Ovary (tissue), 9 donors: ENCODE measurements around the gene TMPRSS7. TPM values are rescaled to one million over a fixed set of nuclear protein-coding genes. Genes with fewer than 3 reads are reported as not detected.

ENCODE experiments used
- DNase-seq, 5 donors: peaks; one replicate each; pipeline ENCODE4 v3.0.0-alpha.2; 2019 to 2020
- H3K27ac ChIP-seq, 2 donors: fragments of 200-600 bp; one replicate each; pipeline versions ENCODE4 v1.5.1 to v1.8.0; 2019 to 2022
- H3K27me3 ChIP-seq: fragments of 200-600 bp; one replicate; pipeline ENCODE4 v1.8.0; 2022
- H3K36me3 ChIP-seq: fragments of 200-600 bp; sonication (generic); one replicate; pipeline ENCODE4 v1.5.1; 2019
- H3K4me1 ChIP-seq: one replicate; pipeline ENCODE4 v1.8.1; 2013; ENCODE audit warnings: mild to moderate bottlenecking, moderate library complexity; ENCODE audit not compliant: insufficient read depth
- H3K4me3 ChIP-seq: fragments of 200-600 bp; sonication (generic); one replicate; pipeline ENCODE4 v1.5.1; 2017
- H3K9me3 ChIP-seq, 2 donors: fragments of 200-600 bp in 1 of 2; sonication (generic) in 1 of 2; one replicate each; pipeline versions ENCODE4 v1.5.1 to v1.8.1; 2013 to 2019; ENCODE audit warnings: mild to moderate bottlenecking in 1 of 2, moderate library complexity in 1 of 2
- CTCF ChIP-seq, 3 donors: fragments of 450-650 bp in 2 of 3; fragments of 200-600 bp in 1 of 3; IDR thresholded peaks; one replicate each; pipeline versions ENCODE4 v1.5.1 to v1.8.0; 2016 to 2022; ENCODE audit warnings: antibody characterized with exemption in 3 of 3, mild to moderate bottlenecking in 1 of 3
- EP300 ChIP-seq: sonication (generic); formaldehyde crosslinking; IDR thresholded peaks from one replicate; pipeline ENCODE4 v1.6.1; 2017; ENCODE audit warnings: antibody characterized with exemption
- POLR2A ChIP-seq: fragments of 450-650 bp; IDR thresholded peaks from one replicate; pipeline ENCODE4 v1.6.1; 2017; ENCODE audit warnings: antibody characterized with exemption, mild to moderate bottlenecking, moderate library complexity
- WGBS, 3 donors: extraction: QIAGEN DNeasy Blood & Tissue Kit in 1 of 3; methylation state at CpG; one replicate each; pipeline versions ENCODE4 v1.1.5 to v1.1.7; 2013 to 2017; 5-methylcytosine and 5-hydroxymethylcytosine counted together
- intact Hi-C, 4 donors: fragments of 100-400 bp; cut with DNase I; formaldehyde crosslinking; loops; one replicate each; pipeline versions ENCODE4 v1.11.0 to v1.15.1; 2022 to 2023
- polyA plus RNA-seq, 2 donors: library from polyadenylated mRNA; stranded (reverse); fragments of 200-250 nt in 1 of 2; fragments of 350-450 nt in 1 of 2; fragmentation: Illumina TruSeq in 1 of 2; extraction: RNeasy Lipid Tissue Mini Kit (QIAGEN cat#74804) in 1 of 2; gene quantifications; one replicate each; pipeline ENCODE4 v1.2.3, GENCODE V29; 2013 to 2014
- total RNA-seq, 7 donors: library from RNA; depleted of rRNA in 2 of 7; stranded (reverse); fragments of >200 nt in 2 of 7; fragmentation: NEBNext Ultra II Directional in 3 of 7; extraction: Animal tissue kit (Norgen Biotek cat#: 25700) in 3 of 7; gene quantifications; one replicate each; pipeline versions ENCODE4 v1.1.0 to v1.2.4, GENCODE V29; 2016 to 2023
- donor health status: DM: no; HTN: no; CAD: no; lungs with moderate emphysema.
- donor health status: DM: no; HTN: no; CAD: no.
- donor health status: Bipolar disorder and iron deficiency.
- donor health status: DM: yes; HTN: yes; CAD: no.
- donor health status: DM: no; HTN: no; CAD: no.
- donor health status: DM: yes; HTN: yes; CAD: no.

Gene TMPRSS7
- total and polyA plus RNA-seq, 9 donors, result 0.34 TPM; not detected in 8

GRCh38 chr3:112042842-112043280 lies 8.3 kb downstream of the TMPRSS7 start:
- no peak overlapping the region for H3K4me3 ChIP-seq
- TF ChIP-seq CTCF (IDR thresholded peaks at IDR 0.05), result no peak
- TF ChIP-seq EP300, result no peak
- TF ChIP-seq POLR2A, result no peak
- H3K36me3 ChIP-seq, result no peaks in the 10 kb centered on the region
- H3K4me1 ChIP-seq, result no peaks in the 10 kb centered on the region
- WGBS, 3 donors, result 83 to 86% (median 84%) methylated on average over 6 of the region's 6 CpGs
- no peak overlapping the region for H3K27ac ChIP-seq
- H3K27me3 ChIP-seq, result no peaks in the 10 kb centered on the region
- intact Hi-C loops, result no loop called here
- DNase-seq, result no peak
- no peaks in the 10 kb centered on the region for H3K9me3 ChIP-seq

- intact Hi-C loops, result no loop called here
- WGBS, 3 donors, result 6 to 8% (median 7%) methylated on average over 7 of the region's 7 CpGs
- Histone ChIP-seq H3K27me3 (no peaks in the 10 kb centered on the region), H3K4me3 (no peak overlapping the region), H3K27ac (no peak overlapping the region), H3K9me3 (no peaks in the 10 kb centered on the region), H3K4me1 (no peaks in the 10 kb centered on the region), H3K36me3 (no peaks in the 10 kb centered on the region)
- DNase-seq, result peak; percentile 15 to 49 (median 33)
- TF ChIP-seq CTCF (IDR thresholded peaks at IDR 0.05) (peak; percentile 60 to 79 (median 69)), EP300 (no peak)
Observed at GRCh38 chr3:112043621-112044201, 9.2 kb downstream of the TMPRSS7 start.

- no peaks in the 10 kb centered on the region for H3K4me1 ChIP-seq
- intact Hi-C loops, result no loop called here
- no peak for DNase-seq
- H3K4me3 ChIP-seq, result no peak overlapping the region
- no peaks in the 10 kb centered on the region for H3K9me3 ChIP-seq
- no peaks in the 10 kb centered on the region for H3K36me3 ChIP-seq
- H3K27ac ChIP-seq, result no peak overlapping the region
- H3K27me3 ChIP-seq, result no peaks in the 10 kb centered on the region
- TF ChIP-seq POLR2A (no peak), EP300 (no peak), CTCF (IDR thresholded peaks at IDR 0.05) (no peak)
- WGBS, 3 donors, result 67 to 73% (median 70%) methylated on average over 4 of the region's 4 CpGs
Observed at GRCh38 chr3:112046599-112046998, 12.1 kb downstream of the TMPRSS7 start.

- no peak overlapping the region for H3K27ac ChIP-seq
- H3K4me1 ChIP-seq, result no peaks in the 10 kb centered on the region
- TF ChIP-seq EP300, result no peak
- TF ChIP-seq CTCF (IDR thresholded peaks at IDR 0.05), result no peak
- TF ChIP-seq POLR2A, result no peak
- DNase-seq, result no peak
- intact Hi-C loops, result no loop called here
- no peak overlapping the region for H3K4me3 ChIP-seq
- no peaks in the 10 kb centered on the region for H3K36me3 ChIP-seq
- no peaks in the 10 kb centered on the region for H3K27me3 ChIP-seq
- no peaks in the 10 kb centered on the region for H3K9me3 ChIP-seq
- WGBS, 3 donors, result 75 to 93% (median 90%) methylated on average over 1 of the region's 1 CpG
Observed at GRCh38 chr3:112047264-112047663, 12.7 kb downstream of the TMPRSS7 start.
